ENCODE data around the gene PGAM2.
"Not testable (repeated sequence)": the region's sequence is repeated elsewhere in the genome, so short reads cannot be mapped to it uniquely, and the experiment has no call there.

PGAM2 gene

DNA sequence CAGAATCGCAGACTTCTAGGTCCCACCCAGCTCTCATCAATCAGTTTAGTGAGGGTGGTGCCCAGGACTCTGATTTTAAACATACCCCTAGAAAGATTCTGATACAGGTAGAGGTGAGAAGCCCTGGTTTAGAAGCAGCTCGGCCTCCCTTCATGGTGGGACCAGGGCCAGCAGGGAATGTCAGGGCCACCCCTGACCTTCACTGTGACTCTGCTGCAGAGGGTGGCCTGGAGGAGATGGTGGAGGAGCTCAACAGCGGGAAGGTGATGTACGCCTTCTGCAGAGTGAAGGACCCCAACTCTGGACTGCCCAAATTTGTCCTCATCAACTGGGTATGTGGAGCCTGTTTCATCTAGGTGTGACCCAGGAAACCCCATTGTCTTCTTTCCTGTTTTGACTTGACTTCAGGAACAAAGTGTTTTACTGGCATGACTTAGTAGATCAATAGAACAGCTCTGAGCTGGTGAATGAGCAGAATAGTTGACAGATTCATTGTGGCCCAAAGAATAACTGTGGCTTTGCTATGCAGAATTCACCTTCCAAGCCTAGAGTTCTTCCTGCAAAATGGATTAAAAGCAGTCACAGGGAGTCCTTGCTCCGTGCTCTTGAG is 13.7 kb downstream of the PGAM2 start:
- H3K36me3 ChIP-seq (ENCODE audit: insufficient read depth, low read length) = peaks cover 47% of the 10 kb centered on the region
- no peak overlapping the region for H2AFZ ChIP-seq (ENCODE audit: low read depth, low read length)
- H3K9me3 ChIP-seq (ENCODE audit: low read length) = peaks cover 2% of the 10 kb centered on the region
- H3K27me3 ChIP-seq (ENCODE audit: insufficient read depth, low read length) = no peaks in the 10 kb centered on the region
- H3K4me1 ChIP-seq (ENCODE audit: insufficient read depth, low read length) = no peaks in the 10 kb centered on the region
- no peak overlapping the region for H3K4me3 ChIP-seq (ENCODE audit: low read length)

GRCh38 chr7:44050915-44051560 is 14.3 kb downstream of the PGAM2 start:
- Histone ChIP-seq H2AFZ (ENCODE audit: low read depth, low read length) (no peak overlapping the region), H3K36me3 (ENCODE audit: insufficient read depth, low read length) (peaks cover 49% of the 10 kb centered on the region), H3K9me3 (ENCODE audit: low read length) (peaks cover 2% of the 10 kb centered on the region)

DNA sequence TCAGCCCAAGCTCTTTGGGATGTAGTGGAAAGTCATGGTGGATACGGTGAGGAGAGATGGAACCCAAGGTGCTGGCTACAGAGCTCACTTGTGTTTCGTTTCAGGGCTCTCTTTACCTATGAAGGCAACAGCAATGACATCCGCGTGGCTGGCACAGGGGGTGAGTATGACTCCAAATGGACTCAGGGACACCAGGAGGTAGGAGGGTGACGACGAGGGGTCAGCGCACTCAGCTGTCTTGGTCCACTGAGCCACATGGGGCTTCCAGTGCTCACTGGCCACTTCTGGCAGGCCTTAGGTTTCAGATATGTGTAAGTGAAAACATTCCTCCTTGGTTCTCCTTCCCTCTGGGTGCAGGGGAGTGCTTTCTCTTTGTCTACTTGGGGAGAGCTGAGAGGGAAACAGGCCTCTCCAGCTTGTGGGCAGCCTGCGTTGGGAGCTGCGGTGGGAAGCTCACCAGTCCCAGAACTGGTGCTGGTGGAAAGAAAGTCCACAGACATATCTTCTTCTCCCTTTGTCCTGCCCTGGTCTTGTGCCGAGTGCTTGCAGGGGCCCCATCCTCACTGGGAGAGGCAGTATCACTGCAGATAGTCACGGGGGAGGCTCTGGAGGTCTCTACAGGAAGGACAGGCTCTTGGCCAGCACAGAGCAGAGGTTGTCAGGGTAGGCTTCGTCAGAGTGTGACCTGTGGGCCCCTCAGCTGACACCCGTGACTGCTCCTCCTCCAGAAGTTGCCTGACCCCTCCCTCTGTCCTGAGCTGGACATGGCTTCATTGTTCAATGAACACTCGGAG is 15.0 kb downstream of the PGAM2 start:
- Histone ChIP-seq H2AFZ (ENCODE audit: low read depth, low read length) (no peak overlapping the region), H3K4me1 (ENCODE audit: insufficient read depth, low read length) (peaks cover 6% of the 10 kb centered on the region), H3K9me3 (ENCODE audit: low read length) (peaks cover 2% of the 10 kb centered on the region), H3K36me3 (ENCODE audit: insufficient read depth, low read length) (peaks cover 46% of the 10 kb centered on the region), H3K27me3 (ENCODE audit: insufficient read depth, low read length) (no peaks in the 10 kb centered on the region), H3K4me3 (ENCODE audit: low read length) (no peak overlapping the region)

More at GRCh38 chr7:44050915-44051560, 14.3 kb downstream of the PGAM2 start:
- no peaks in the 10 kb centered on the region for H3K4me1 ChIP-seq (ENCODE audit: insufficient read depth, low read length)
- H3K27me3 ChIP-seq (ENCODE audit: insufficient read depth, low read length) = no peaks in the 10 kb centered on the region
- no peak overlapping the region for H3K4me3 ChIP-seq (ENCODE audit: low read length)

DNA sequence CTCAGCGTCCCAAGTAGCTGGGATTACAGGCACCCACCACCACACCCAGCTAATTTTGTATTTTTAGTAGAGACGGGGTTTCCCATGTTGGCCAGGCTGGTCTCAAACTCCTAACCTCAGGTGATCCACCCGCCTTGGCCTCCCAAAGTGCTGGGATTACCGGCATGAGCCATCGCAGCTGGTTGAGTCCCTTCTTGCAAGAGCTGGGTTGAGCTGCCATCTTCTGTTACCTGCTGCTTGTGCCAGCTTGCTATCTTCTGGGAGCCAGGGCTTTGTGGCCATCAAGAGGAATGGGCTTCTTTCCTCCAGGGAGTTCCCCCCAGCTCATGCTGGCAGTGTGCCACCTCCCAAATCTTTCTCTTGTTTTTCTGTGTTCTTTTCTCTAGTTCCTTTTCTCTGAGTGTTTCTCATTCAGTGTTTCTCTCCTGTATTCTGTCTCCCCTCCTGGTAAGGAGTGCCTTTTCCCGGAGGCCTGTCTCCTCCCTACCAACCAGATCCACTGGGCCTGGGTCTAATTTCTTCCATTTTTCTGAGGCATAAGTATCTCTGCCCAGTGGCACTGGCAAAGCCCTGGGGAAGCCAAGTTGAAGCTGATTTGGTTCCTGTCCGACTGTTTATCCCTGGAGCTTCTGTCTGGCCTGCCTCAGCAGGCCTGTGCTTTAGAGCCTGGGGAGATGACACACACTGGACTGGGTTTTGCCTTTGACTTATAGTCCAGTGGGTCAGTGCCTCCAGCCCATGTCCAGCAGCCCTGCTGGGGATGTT is 17.2 kb downstream of the PGAM2 start:
- Histone ChIP-seq H3K4me1 (ENCODE audit: insufficient read depth, low read length) (peaks cover 16% of the 10 kb centered on the region), H3K9me3 (ENCODE audit: low read length) (no peaks in the 10 kb centered on the region), H3K27me3 (ENCODE audit: insufficient read depth, low read length) (no peaks in the 10 kb centered on the region), H3K4me3 (ENCODE audit: low read length) (no peak overlapping the region), H3K36me3 (ENCODE audit: insufficient read depth, low read length) (peaks cover 37% of the 10 kb centered on the region), H2AFZ (ENCODE audit: low read depth, low read length) (no peak overlapping the region)

DNA sequence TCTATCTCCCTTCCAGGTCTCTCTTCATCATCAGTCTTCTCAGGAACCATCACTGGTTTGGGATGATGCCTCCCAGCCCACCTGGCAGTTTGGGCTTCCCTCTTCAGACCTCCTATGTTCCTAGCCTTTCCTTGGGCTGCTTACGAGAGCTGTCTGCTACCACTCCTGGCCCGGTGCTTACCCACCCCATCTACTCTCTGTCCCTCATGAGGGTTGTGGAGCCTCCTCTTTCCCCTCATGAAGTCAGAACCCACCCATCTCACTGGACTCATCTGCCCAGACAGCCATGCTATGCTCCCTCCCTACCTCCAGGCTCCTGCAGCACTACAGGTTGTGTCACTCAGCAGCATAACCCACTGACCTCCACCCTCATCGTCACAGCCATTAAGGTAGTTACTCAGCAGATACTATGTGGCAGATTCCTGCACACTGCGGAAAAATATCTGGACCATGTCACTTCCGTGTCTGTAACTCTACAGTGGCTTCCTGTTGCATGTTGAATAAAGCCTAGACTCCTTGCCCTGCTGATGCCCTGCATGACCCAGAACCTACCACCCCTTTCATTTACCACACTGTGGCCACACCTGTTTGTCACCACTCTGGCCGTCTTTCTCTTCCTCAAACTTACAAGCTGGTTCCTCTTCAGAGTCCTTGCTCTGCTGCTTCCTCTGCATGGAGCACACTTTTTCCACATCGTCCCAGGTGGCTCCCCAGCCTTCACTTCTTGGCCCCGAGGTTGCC is 18.9 kb downstream of the PGAM2 start:
- peaks cover 25% of the 10 kb centered on the region for H3K36me3 ChIP-seq (ENCODE audit: insufficient read depth, low read length)
- peaks cover 16% of the 10 kb centered on the region for H3K4me1 ChIP-seq (ENCODE audit: insufficient read depth, low read length)
- no peaks in the 10 kb centered on the region for H3K9me3 ChIP-seq (ENCODE audit: low read length)
- H3K4me3 ChIP-seq (ENCODE audit: low read length) = peak overlapping the region; percentile 94
- H2AFZ ChIP-seq (ENCODE audit: low read depth, low read length) = no peak overlapping the region
- H3K27me3 ChIP-seq (ENCODE audit: insufficient read depth, low read length) = no peaks in the 10 kb centered on the region

DNA sequence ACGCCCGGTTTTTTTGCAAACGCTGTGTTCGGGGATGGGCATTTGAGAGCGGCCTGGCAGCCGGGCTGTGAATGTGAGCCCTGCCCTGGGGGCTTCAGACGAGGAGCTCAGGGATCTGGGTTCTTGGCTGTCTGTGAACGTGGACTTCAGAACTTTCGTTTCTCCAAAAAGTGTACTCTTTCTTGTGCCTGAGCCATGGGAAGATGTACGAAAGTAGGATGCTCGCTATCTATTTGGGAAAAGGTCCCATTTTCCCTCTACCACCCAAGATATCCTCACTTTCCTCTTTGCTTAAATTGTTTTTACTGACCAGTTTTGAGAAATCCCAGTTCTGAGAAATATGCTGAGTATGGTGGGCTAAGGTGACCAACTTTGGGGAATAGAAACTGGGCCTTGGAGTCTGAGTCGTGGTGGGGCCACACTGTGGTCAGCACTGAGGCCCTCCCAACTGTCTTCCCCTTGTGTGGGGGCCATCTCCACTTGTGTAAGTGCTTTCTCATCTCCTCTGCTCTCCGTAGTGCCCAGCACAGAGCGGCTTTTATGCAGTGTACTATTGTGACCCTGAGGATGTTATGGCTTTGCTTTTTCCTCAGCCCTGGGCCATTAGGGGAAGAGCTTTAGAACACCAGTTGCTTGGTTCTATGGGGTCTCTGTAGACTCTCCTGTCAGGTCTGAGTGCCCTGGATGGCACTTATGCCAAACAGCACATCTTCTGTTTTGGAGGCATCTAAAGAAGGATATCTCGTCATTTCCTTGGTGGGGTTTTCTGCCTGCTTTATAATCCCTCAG is 19.9 kb downstream of the PGAM2 start:
- Histone ChIP-seq H2AFZ (ENCODE audit: low read depth, low read length) (peak overlapping the region; percentile 68), H3K36me3 (ENCODE audit: insufficient read depth, low read length) (peaks cover 15% of the 10 kb centered on the region), H3K9me3 (ENCODE audit: low read length) (no peaks in the 10 kb centered on the region), H3K4me3 (ENCODE audit: low read length) (peak overlapping the region; percentile 94), H3K4me1 (ENCODE audit: insufficient read depth, low read length) (peaks cover 16% of the 10 kb centered on the region), H3K27me3 (ENCODE audit: insufficient read depth, low read length) (no peaks in the 10 kb centered on the region)

DNA sequence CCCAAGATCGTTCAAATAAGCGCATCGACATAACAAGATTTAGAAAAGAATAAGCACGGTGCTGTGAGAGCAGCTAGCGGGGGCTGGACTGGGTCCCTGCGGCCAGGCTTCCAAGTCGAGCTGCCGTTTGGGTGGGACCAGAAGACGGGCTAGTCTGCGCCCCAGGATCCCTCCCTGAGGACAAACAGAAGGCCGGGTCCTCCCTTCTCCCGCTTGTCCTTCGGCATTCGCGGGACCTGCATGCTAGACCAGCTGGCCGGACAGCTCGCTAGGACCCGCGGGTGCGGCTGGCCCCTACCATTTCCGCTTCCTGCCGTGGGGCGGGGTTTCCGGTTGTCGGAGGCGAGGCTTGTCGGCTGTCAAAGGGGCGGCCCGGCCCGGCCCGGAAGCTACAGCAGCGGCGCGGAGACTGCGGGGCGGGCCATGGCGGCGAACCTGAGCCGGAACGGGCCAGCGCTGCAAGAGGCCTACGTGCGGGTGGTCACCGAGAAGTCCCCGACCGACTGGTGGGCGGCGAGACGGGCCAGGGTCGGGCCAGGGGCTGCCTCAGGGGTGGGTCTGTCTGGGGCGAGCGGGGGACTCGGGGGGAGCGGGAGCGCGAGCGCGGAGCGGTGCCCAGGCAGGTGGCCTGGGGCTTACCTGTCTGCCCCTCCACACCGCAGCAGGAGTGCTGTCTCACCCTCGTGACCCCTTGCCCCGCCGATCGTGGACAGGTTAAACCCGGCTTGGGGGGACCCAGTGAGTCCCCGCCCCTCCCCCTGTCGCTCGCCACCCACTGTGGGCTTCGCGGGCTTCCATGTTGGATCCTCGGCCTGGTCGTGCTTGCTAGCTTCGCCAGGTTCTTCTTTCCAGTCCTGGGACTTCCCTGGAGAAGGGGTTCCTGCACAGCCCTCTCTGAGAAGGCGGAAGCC is 20.8 kb downstream of the PGAM2 start, which contains the start of gene DBNL:
Gene DBNL (plus strand): TSS at position 388 of the 911 bp plus-strand sequence. CDS start 36 bp downstream, at position 424.
- peaks cover 8% of the 10 kb centered on the region for H3K36me3 ChIP-seq (ENCODE audit: insufficient read depth, low read length)
- H3K4me3 ChIP-seq (ENCODE audit: low read length) = peak within 1 kb of the TSS; percentile 94
- peaks cover 16% of the 10 kb centered on the region for H3K4me1 ChIP-seq (ENCODE audit: insufficient read depth, low read length)
- H2AFZ ChIP-seq (ENCODE audit: low read depth, low read length) = peak within 1 kb of the TSS; percentile 83
- H3K27me3 ChIP-seq (ENCODE audit: insufficient read depth, low read length) = no peaks in the 10 kb centered on the region
- H3K9me3 ChIP-seq (ENCODE audit: low read length) = no peaks in the 10 kb centered on the region

- Histone ChIP-seq H3K27me3 (ENCODE audit: insufficient read depth, low read length) (no peaks in the 10 kb centered on the region), H3K4me3 (ENCODE audit: low read length) (peak overlapping the region; percentile 94), H3K4me1 (ENCODE audit: insufficient read depth, low read length) (peaks cover 17% of the 10 kb centered on the region), H3K9me3 (ENCODE audit: low read length) (no peaks in the 10 kb centered on the region), H2AFZ (ENCODE audit: low read depth, low read length) (peak overlapping the region; percentile 83), H3K36me3 (ENCODE audit: insufficient read depth, low read length) (peaks cover 8% of the 10 kb centered on the region)
Measured at GRCh38 chr7:44043902-44044301, 21.5 kb downstream of the PGAM2 start.

GRCh38 chr7:44042221-44042620 is 23.1 kb downstream of the PGAM2 start:
- Histone ChIP-seq H3K9me3 (ENCODE audit: low read length) (no peaks in the 10 kb centered on the region), H3K36me3 (ENCODE audit: insufficient read depth, low read length) (peaks cover 8% of the 10 kb centered on the region), H3K4me3 (ENCODE audit: low read length) (no peak overlapping the region), H3K27me3 (ENCODE audit: insufficient read depth, low read length) (no peaks in the 10 kb centered on the region), H2AFZ (ENCODE audit: low read depth, low read length) (no peak overlapping the region), H3K4me1 (ENCODE audit: insufficient read depth, low read length) (peaks cover 17% of the 10 kb centered on the region)

- peak overlapping the region; percentile 42 for H3K4me3 ChIP-seq (ENCODE audit: low read length)
- H3K27me3 ChIP-seq (ENCODE audit: insufficient read depth, low read length) = not testable (repeated sequence)
Measured at GRCh38 chr7:44040493-44040891, 24.9 kb downstream of the PGAM2 start.

GRCh38 chr7:44039800-44040492 is 25.4 kb downstream of the PGAM2 start:
- not testable (repeated sequence) for H3K4me1 ChIP-seq (ENCODE audit: insufficient read depth, low read length); H3K9me3 ChIP-seq (ENCODE audit: low read length); H3K27me3 ChIP-seq (ENCODE audit: insufficient read depth, low read length); H2AFZ ChIP-seq (ENCODE audit: low read depth, low read length); H3K36me3 ChIP-seq (ENCODE audit: insufficient read depth, low read length)
- peak overlapping the region; percentile 42 for H3K4me3 ChIP-seq (ENCODE audit: low read length)

More at GRCh38 chr7:44040493-44040891, 24.9 kb downstream of the PGAM2 start:
- H3K9me3 ChIP-seq (ENCODE audit: low read length); H3K36me3 ChIP-seq (ENCODE audit: insufficient read depth, low read length); H2AFZ ChIP-seq (ENCODE audit: low read depth, low read length): not testable (repeated sequence)
- peaks cover 13% of the 10 kb centered on the region for H3K4me1 ChIP-seq (ENCODE audit: insufficient read depth, low read length)

Measured in neuron (in vitro differentiated cells).